Hepatocyte (in vitro differentiated cells): ENCODE data around the gene RNF213.

Experiments
- CTCF ChIP-seq: fragments of 200-600 bp; sonication (generic); IDR thresholded peaks from 2 replicates; pipeline ENCODE4 v1.5.1; 2016; ENCODE audit warnings: antibody characterized with exemption, mild to moderate bottlenecking; ENCODE audit not compliant: poor library complexity
- EZH2 ChIP-seq: fragments of 200-600 bp; sonication (generic); IDR thresholded peaks from 2 replicates; pipeline ENCODE4 v1.6.1; 2016; ENCODE audit warnings: antibody characterized with exemption, mild to moderate bottlenecking, borderline replicate concordance

DNA sequence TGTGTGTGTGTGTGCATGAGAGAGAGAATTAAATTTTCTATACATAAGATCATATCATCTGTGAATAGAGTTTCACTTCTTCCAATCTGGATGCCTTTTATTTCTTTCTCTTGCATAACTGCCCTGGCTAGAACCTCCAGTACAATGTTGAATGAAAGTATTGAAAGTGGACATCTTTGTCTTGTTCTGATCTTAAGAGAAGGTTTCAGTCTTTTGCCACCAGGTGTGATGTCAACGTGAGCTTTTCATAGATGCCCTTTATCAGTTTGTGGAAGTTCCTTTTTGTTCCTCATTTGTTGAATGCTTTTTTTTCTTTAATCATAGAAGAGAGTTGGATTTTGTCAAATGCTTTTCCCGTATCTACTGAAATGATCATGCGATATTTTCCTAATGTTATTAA is 63.3 kb downstream of the RNF213 start:
- TF ChIP-seq CTCF (no peak), EZH2 (no peak)
